ENCODE results near the gene SHH.

DNA sequence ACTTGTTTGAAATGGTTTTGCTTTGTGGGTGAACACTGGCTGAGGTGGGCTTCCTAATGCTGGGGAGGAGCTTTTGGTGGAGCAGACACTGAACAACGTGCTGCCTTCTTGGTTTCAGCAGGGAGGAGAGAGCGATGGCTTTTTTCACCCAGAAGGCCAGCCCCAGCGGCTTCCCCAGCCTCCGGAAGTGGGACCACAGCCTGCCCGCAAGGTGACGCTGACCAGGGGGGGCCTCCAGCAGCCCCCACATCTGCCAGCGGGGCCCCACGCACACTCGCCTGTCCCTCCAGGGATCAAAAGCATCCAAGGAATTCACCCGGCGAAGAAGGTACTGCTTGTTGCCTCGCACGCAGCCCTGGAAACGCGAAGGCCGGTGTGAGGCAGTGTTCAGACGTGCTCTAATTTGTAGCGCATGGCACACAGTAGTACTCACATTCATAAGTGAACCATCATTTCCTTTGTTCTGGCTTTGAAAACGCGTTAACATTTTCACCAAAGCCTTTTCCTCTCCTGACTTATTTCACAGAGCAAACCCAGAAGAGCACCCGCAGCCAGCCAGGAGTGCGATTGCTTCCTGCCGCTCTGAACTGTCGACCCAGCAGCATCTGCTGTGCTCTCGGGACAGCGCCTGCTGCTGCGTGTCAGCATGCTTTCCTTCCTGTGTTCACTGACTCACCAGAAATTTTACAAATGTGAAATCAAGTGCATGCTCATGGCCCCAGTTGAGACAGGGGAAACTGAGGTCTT lies 48.4 kb downstream of the SHH start:
- TF ChIP-seq, protein P1, sequence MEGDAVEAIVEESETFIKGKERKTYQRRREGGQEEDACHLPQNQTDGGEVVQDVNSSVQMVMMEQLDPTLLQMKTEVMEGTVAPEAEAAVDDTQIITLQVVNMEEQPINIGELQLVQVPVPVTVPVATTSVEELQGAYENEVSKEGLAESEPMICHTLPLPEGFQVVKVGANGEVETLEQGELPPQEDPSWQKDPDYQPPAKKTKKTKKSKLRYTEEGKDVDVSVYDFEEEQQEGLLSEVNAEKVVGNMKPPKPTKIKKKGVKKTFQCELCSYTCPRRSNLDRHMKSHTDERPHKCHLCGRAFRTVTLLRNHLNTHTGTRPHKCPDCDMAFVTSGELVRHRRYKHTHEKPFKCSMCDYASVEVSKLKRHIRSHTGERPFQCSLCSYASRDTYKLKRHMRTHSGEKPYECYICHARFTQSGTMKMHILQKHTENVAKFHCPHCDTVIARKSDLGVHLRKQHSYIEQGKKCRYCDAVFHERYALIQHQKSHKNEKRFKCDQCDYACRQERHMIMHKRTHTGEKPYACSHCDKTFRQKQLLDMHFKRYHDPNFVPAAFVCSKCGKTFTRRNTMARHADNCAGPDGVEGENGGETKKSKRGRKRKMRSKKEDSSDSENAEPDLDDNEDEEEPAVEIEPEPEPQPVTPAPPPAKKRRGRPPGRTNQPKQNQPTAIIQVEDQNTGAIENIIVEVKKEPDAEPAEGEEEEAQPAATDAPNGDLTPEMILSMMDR (IDR thresholded peaks at IDR 0.05) = no peak
- TF ChIP-seq POLR2AphosphoS5 (IDR thresholded peaks at IDR 0.05) (no peak), POLR2A (IDR thresholded peaks at IDR 0.05) (no peak)
